Stimulated activated CD4-positive, alpha-beta T cell treated with anti-CD3 and anti-CD28 coated beads, Interleukin-4, amount 100 ng/mL, for 48 hours (primary cell): ENCODE data around the gene ENOX1.
"Not testable (repeated sequence)": the region's sequence is repeated elsewhere in the genome, so short reads cannot be mapped to it uniquely, and the experiment has no call there.

Source experiments
- DNase-seq, 2 donors: peaks; one replicate each; pipeline ENCODE4 v3.0.0-alpha.2; 2020; ENCODE audit warnings: low read depth in 2 of 2

ENOX1 gene

GRCh38 chr13:43432958-43433357 lies 353.8 kb downstream of the ENOX1 start:
- no peak for DNase-seq

GRCh38 chr13:43431841-43432240 lies 354.9 kb downstream of the ENOX1 start:
- DNase-seq = no peak

- DNase-seq = no peak
Observed at GRCh38 chr13:43431290-43431716, 355.5 kb downstream of the ENOX1 start.

GRCh38 chr13:43428545-43429296 lies 358.1 kb downstream of the ENOX1 start:
- DNase-seq = no peak

GRCh38 chr13:43426355-43426754 lies 360.4 kb downstream of the ENOX1 start:
- no peak for DNase-seq

- no peak for DNase-seq
Observed at GRCh38 chr13:43425234-43425633, 361.5 kb downstream of the ENOX1 start.

- no peak for DNase-seq
Observed at GRCh38 chr13:43424412-43424811, 362.4 kb downstream of the ENOX1 start.

- DNase-seq = no peak
Observed at GRCh38 chr13:43422116-43422515, 364.7 kb downstream of the ENOX1 start.

- not testable (repeated sequence) for DNase-seq
Observed at GRCh38 chr13:43416842-43417241, 369.9 kb downstream of the ENOX1 start.

GRCh38 chr13:43416408-43416807 lies 370.4 kb downstream of the ENOX1 start:
- DNase-seq = not testable (repeated sequence)

- DNase-seq = not testable (repeated sequence)
Observed at GRCh38 chr13:43415903-43416391, 370.8 kb downstream of the ENOX1 start.

GRCh38 chr13:43414111-43414510 lies 372.7 kb downstream of the ENOX1 start:
- no peak for DNase-seq

- no peak for DNase-seq
Observed at GRCh38 chr13:43411741-43412140, 375.0 kb downstream of the ENOX1 start.

GRCh38 chr13:43411211-43411610 lies 375.6 kb downstream of the ENOX1 start:
- no peak for DNase-seq

GRCh38 chr13:43408274-43408673 lies 378.5 kb downstream of the ENOX1 start:
- DNase-seq = no peak

- no peak for DNase-seq
Observed at GRCh38 chr13:43407023-43407581, 379.7 kb downstream of the ENOX1 start.

GRCh38 chr13:43405457-43405856 lies 381.3 kb downstream of the ENOX1 start:
- no peak for DNase-seq

- no peak for DNase-seq
Observed at GRCh38 chr13:43402380-43402779, 384.4 kb downstream of the ENOX1 start.

GRCh38 chr13:43401361-43401760 lies 385.4 kb downstream of the ENOX1 start:
- DNase-seq = no peak

- DNase-seq = no peak
Observed at GRCh38 chr13:43397111-43397510, 389.7 kb downstream of the ENOX1 start.

- no peak for DNase-seq
Observed at GRCh38 chr13:43391036-43391435, 395.7 kb downstream of the ENOX1 start.

- no peak for DNase-seq
Observed at GRCh38 chr13:43390619-43391018, 396.2 kb downstream of the ENOX1 start.

- DNase-seq = no peak
Observed at GRCh38 chr13:43389983-43390382, 396.8 kb downstream of the ENOX1 start.
